HepG2 (cell line): ENCODE measurements around the gene FUOM. TPM values are rescaled to one million over a fixed set of nuclear protein-coding genes. Genes with fewer than 3 reads are reported as not detected.

Experiments used
- AKAP8 ChIP-seq: sonication (generic); formaldehyde crosslinking; IDR thresholded peaks from 2 replicates; pipeline ENCODE4 v1.5.1; 2020; ENCODE audit warnings: mild to moderate bottlenecking, missing genetic modification reagents
- ARID5B ChIP-seq: IDR thresholded peaks from 2 replicates; pipeline ENCODE4 v1.4.0; 2020; ENCODE audit warnings: mild to moderate bottlenecking, missing genetic modification reagents
- ATF1 ChIP-seq: IDR thresholded peaks from 2 replicates; pipeline ENCODE4 v1.6.1; 2016; ENCODE audit warnings: mild to moderate bottlenecking, control low read depth
- CBX5 ChIP-seq: sonication (generic); formaldehyde crosslinking; IDR thresholded peaks from 2 replicates; pipeline ENCODE4 v1.4.0; 2020; ENCODE audit warnings: missing genetic modification reagents, borderline replicate concordance
- ETV6 ChIP-seq: sonication (generic); formaldehyde crosslinking; conservative IDR thresholded peaks from 2 replicates; pipeline ENCODE4 v1.4.0; 2020; ENCODE audit warnings: missing genetic modification reagents
- GPN1 ChIP-seq: sonication (generic); formaldehyde crosslinking; IDR thresholded peaks from 2 replicates; pipeline ENCODE4 v1.5.1; 2020; ENCODE audit warnings: missing genetic modification reagents, borderline replicate concordance
- GTF2F1 ChIP-seq: fragments of 150-350 bp; IDR thresholded peaks from 2 replicates; pipeline ENCODE4 v1.6.1; 2014; ENCODE audit warnings: low read length
- JUNB ChIP-seq: sonication (generic); formaldehyde crosslinking; IDR thresholded peaks from 2 replicates; pipeline ENCODE4 v1.8.0; 2022; ENCODE audit warnings: missing genetic modification reagents, mild to moderate bottlenecking, borderline replicate concordance
- KDM4B ChIP-seq: sonication (generic); formaldehyde crosslinking; IDR thresholded peaks from 2 replicates; pipeline ENCODE4 v1.4.0; 2020; ENCODE audit warnings: missing genetic modification reagents
- POLR2A ChIP-seq, 2 experiments: IDR thresholded peaks; 2 replicates each; pipeline ENCODE4 v1.6.1; 2011; ENCODE audit warnings: low read depth in 2 of 2, low read length in 2 of 2, mild to moderate bottlenecking in 1 of 2, moderate library complexity in 1 of 2; ENCODE audit not compliant: insufficient read depth in 1 of 2
- RORA ChIP-seq: sonication (generic); formaldehyde crosslinking; IDR thresholded peaks from 2 replicates; pipeline ENCODE4 v1.5.0; 2020; ENCODE audit warnings: mild to moderate bottlenecking, missing genetic modification reagents, moderate library complexity
- SIX4 ChIP-seq: sonication (generic); formaldehyde crosslinking; IDR thresholded peaks from 2 replicates; pipeline ENCODE4 v1.4.0; 2020; ENCODE audit warnings: missing genetic modification reagents
- ZNF12 ChIP-seq: sonication (generic); formaldehyde crosslinking; IDR thresholded peaks from 2 replicates; pipeline ENCODE4 v1.5.0; 2020; ENCODE audit warnings: missing genetic modification reagents
- ZNF20 ChIP-seq: sonication (generic); formaldehyde crosslinking; IDR thresholded peaks from 2 replicates; pipeline ENCODE4 v1.4.0; 2020; ENCODE audit warnings: mild to moderate bottlenecking, moderate library complexity, missing genetic modification reagents
- ZNF274 ChIP-seq: sonication (generic); formaldehyde crosslinking; IDR thresholded peaks from 2 replicates; pipeline ENCODE4 v1.5.1; 2020; ENCODE audit warnings: mild to moderate bottlenecking, missing genetic modification reagents
- ZNF431 ChIP-seq: sonication (generic); formaldehyde crosslinking; IDR thresholded peaks from 2 replicates; pipeline ENCODE4 v1.9.0; 2022; ENCODE audit warnings: missing genetic modification reagents, low read depth, mild to moderate bottlenecking, borderline replicate concordance
- ZNF484 ChIP-seq: sonication (generic); formaldehyde crosslinking; IDR thresholded peaks from 2 replicates; pipeline ENCODE4 v1.5.1; 2020; ENCODE audit warnings: mild to moderate bottlenecking, low read depth, missing genetic modification reagents, borderline replicate concordance
- ZNF556 ChIP-seq: sonication (generic); formaldehyde crosslinking; IDR thresholded peaks from 2 replicates; pipeline ENCODE4 v1.4.0; 2020; ENCODE audit warnings: mild to moderate bottlenecking, missing genetic modification reagents, borderline replicate concordance
- ZNF576 ChIP-seq: sonication (generic); formaldehyde crosslinking; IDR thresholded peaks from 2 replicates; pipeline ENCODE4 v1.4.0; 2020; ENCODE audit warnings: mild to moderate bottlenecking, missing genetic modification reagents
- ZNF747 ChIP-seq: sonication (generic); formaldehyde crosslinking; IDR thresholded peaks from 2 replicates; pipeline ENCODE4 v1.8.1; 2023; ENCODE audit warnings: missing genetic modification reagents, mild to moderate bottlenecking, borderline replicate concordance
- ZNF878 ChIP-seq: sonication (generic); formaldehyde crosslinking; IDR thresholded peaks from 2 replicates; pipeline ENCODE4 v1.8.1; 2023; ENCODE audit warnings: mild to moderate bottlenecking, missing genetic modification reagents, moderate library complexity
- polyA plus RNA-seq, 8 experiments: library from polyadenylated mRNA; depleted of rRNA in 3 of 8; stranded (reverse) in 7 of 8; unstranded in 1 of 8; fragments of >200 nt; fragmentation: Illumina TruSeq in 4 of 8; extraction: Trizol in 4 of 8; gene quantifications; 2 replicates each; pipeline versions ENCODE4 v1.2.1 to v1.2.3, GENCODE V29; 2011 to 2016; ENCODE audit warnings: low read depth in 4 of 8, missing spikeins in 1 of 8, mixed read lengths in 1 of 8; ENCODE audit not compliant: insufficient read depth in 1 of 8
- total RNA-seq, 5 experiments: library from RNA; depleted of rRNA; stranded (reverse); fragments of >200 nt; fragmentation: Illumina TruSeq; extraction: Trizol; gene quantifications; 2 replicates each; pipeline ENCODE4 v1.2.3, GENCODE V29; 2016; ENCODE audit warnings: low read depth in 1 of 5
- TF ChIP-seq, protein P1 (sequence below): sonication (generic); formaldehyde crosslinking; IDR thresholded peaks from 2 replicates; pipeline ENCODE4 v1.5.1; 2020; ENCODE audit warnings: missing genetic modification reagents, mild to moderate bottlenecking, borderline replicate concordance
- TF ChIP-seq, protein P2 (sequence below): sonication (generic); formaldehyde crosslinking; IDR thresholded peaks from 2 replicates; pipeline ENCODE4 v1.4.0; 2020; ENCODE audit warnings: mild to moderate bottlenecking, missing genetic modification reagents

The FUOM gene
- total and polyA plus RNA-seq, 2 of the 13 experiments (the other 11 are each of a cell fraction or from before 2014, with no cell fraction given): 27.5 to 60.4 TPM

DNA sequence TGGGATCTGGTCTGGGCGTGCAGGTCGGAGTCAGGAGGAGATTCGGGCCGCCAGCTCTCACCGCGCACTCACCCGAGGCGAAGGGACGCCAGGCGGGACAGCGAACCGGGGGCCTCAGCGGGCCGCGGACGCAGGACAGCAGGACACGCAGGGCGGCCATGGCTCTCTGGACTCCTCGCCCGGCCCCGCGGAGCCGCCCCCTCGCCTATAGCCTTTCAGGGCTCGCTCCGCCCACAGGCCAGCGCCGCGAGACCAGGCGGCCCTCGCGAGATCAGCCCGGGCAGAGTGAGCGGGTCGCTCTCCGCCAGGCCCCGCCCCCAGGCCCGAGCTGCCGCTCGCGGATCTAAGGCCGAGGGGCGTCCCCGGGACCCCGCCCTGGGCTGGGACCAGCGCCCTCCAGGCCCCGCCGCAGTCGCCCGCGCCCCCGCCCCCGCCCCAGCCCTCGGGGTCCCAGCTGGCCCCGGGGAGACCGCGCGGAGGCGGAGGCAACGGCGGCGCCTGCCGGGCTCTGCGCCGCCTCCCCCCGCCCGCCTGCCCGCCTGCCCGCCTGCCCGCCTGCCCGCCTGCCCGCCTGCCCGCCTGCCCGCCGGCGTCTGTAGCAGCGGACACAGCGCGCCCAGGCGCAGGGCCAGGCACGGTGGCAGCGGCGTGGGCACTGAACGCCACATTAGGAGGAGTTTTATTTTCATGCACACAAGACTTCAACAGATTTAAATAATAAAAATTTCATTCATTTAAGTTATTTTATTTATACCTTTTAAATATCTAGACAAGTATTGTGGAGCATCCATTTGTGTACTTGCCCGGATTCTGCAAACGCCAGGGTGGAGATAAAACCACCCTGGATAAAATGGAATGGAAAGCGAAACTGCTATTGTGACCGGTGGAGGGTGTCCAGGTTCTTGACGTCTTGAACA is 15.6 kb upstream of the FUOM start, which contains the start of gene ECHS1 (continued):
- TF ChIP-seq ARID5B (CRISPR knock-in tag) (0 out of 2 replicates have a peak, but pooled peaks have one; percentile 8), AKAP8 (0 out of 2 replicates have a peak, but pooled peaks have one; percentile 49), ZNF12 (CRISPR knock-in tag) (no peak), SIX4 (CRISPR knock-in tag) (no peak), ZNF556 (no peak), ZNF878 (CRISPR knock-in tag) (no peak), CBX5 (CRISPR knock-in tag) (no peak), ATF1 (CRISPR knock-in tag) (no peak), ZNF431 (no peak), ZNF747 (CRISPR knock-in tag) (no peak; the same call in 1 of the 2 replicates), KDM4B (0 out of 2 replicates have a peak, but pooled peaks have one; percentile 37), ZNF274 (CRISPR knock-in tag) (0 out of 2 replicates have a peak, but pooled peaks have one; percentile 28), GTF2F1 (0 out of 2 replicates have a peak, but pooled peaks have one; percentile 33), RORA (CRISPR knock-in tag) (no peak), POLR2A (IDR thresholded peaks at IDR 0.05; ENCODE audit: insufficient read depth in 1 of 2, low read depth in 2 of 2, low read length in 2 of 2) (peak in 1 of 2 experiments; percentile 86; a peak in 2 of 4 replicates), JUNB (CRISPR knock-in tag) (no peak), ZNF20 (no peak), ZNF576 (no peak), GPN1 (CRISPR knock-in tag) (no peak), ETV6 (CRISPR knock-in tag) (no peak), ZNF484 (no peak)
- TF ChIP-seq, protein P1, sequence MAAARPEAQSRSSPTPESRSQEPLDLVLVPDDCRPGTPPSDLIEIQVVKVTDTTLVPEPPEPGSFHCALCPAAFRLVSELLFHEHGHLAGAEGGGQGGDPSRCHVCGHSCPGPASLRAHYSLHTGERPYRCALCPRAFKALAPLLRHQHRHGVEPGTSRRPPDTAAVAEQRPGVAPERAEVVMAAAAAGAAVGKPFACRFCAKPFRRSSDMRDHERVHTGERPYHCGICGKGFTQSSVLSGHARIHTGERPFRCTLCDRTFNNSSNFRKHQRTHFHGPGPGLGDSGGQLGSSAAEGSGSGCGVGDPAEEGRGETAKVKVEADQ (CRISPR knock-in tag): no peak
- TF ChIP-seq, protein P2, sequence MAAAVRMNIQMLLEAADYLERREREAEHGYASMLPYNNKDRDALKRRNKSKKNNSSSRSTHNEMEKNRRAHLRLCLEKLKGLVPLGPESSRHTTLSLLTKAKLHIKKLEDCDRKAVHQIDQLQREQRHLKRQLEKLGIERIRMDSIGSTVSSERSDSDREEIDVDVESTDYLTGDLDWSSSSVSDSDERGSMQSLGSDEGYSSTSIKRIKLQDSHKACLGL: peak; percentile 79
